OCI-LY7 (cell line): ENCODE results near the gene OPRM1. TPM values are rescaled to one million over a fixed set of nuclear protein-coding genes. Genes with fewer than 3 reads are reported as not detected.

Source experiments
- BruUV-seq: library from RNA; stranded (reverse); fragments of 400-500 nt; replicated peaks from 2 replicates; lab custom pipeline; 2021; lab: Mats Ljungman, UMichigan
- CTCF ChIA-PET: fragments of 300-600 bp; sonication (Branson Sonifier 250); formaldehyde crosslinking; loops from one replicate; lab custom pipeline; 2022; ENCODE audit warnings: antibody characterized with exemption; ENCODE audit not compliant: unreplicated experiment; lab: Charles Lee
- POLR2A ChIA-PET: fragments of 300-600 bp; sonication (Branson Sonifier 250); formaldehyde crosslinking; loops from one replicate; lab custom pipeline; 2022; ENCODE audit warnings: antibody characterized with exemption; lab: Charles Lee
- DNase-seq: peaks from one replicate; pipeline ENCODE4 v3.0.0-alpha.2; 2015; ENCODE audit warnings: low spot score
- H2AFZ ChIP-seq: fragments of 200-600 bp; sonication (generic), shearing (Covaris generic); 2 replicates; pipeline ENCODE4 v1.6.1; 2014; ENCODE audit warnings: mild to moderate bottlenecking, antibody characterized with exemption, low read length, moderate library complexity
- H3K27ac ChIP-seq: fragments of 200-600 bp; sonication (generic); 2 replicates; pipeline ENCODE4 v1.5.1; 2014; ENCODE audit warnings: mixed run types, low read depth, mild to moderate bottlenecking, moderate library complexity, low read length, inconsistent platforms; ENCODE audit not compliant: poor library complexity, severe bottlenecking
- H3K36me3 ChIP-seq: fragments of 200-600 bp; sonication (generic); 2 replicates; pipeline ENCODE4 v1.6.1; 2014; ENCODE audit warnings: mild to moderate bottlenecking, antibody characterized with exemption, low read length, moderate library complexity, mixed read lengths; ENCODE audit not compliant: insufficient read depth
- H3K4me1 ChIP-seq: fragments of 200-600 bp; sonication (generic); 2 replicates; pipeline ENCODE4 v1.5.1; 2014; ENCODE audit warnings: mild to moderate bottlenecking, low read length; ENCODE audit not compliant: insufficient read depth, poor library complexity, severe bottlenecking
- H3K4me2 ChIP-seq: fragments of 200-600 bp; sonication (generic); 2 replicates; pipeline ENCODE4 v1.6.1; 2014; ENCODE audit warnings: mild to moderate bottlenecking, low read length
- H3K4me3 ChIP-seq: fragments of 200-600 bp; sonication (generic); 2 replicates; pipeline ENCODE4 v1.5.1; 2014; ENCODE audit warnings: mild to moderate bottlenecking, low read depth, low read length; ENCODE audit not compliant: poor library complexity, severe bottlenecking
- H3K79me2 ChIP-seq: fragments of 200-600 bp; sonication (generic); 2 replicates; pipeline ENCODE4 v1.6.1; 2016; ENCODE audit warnings: low read depth, mild to moderate bottlenecking, low read length, moderate library complexity, mixed read lengths; ENCODE audit not compliant: insufficient read depth
- H3K9me2 ChIP-seq: fragments of 200-600 bp; sonication (generic); 2 replicates; pipeline ENCODE4 v1.6.1; 2016; ENCODE audit warnings: mild to moderate bottlenecking, low read length, mixed read lengths; ENCODE audit not compliant: insufficient read depth
- H3K9me3 ChIP-seq: fragments of 200-600 bp; sonication (generic); 2 replicates; pipeline ENCODE4 v1.6.1; 2014; ENCODE audit warnings: mild to moderate bottlenecking, mixed run types, low read length, mixed read lengths
- H4K20me1 ChIP-seq: fragments of 200-600 bp; sonication (generic); 2 replicates; pipeline ENCODE4 v1.6.1; 2014; ENCODE audit warnings: mild to moderate bottlenecking, antibody characterized with exemption, low read length, moderate library complexity, mixed read lengths; ENCODE audit not compliant: insufficient read depth
- EZH2phosphoT487 ChIP-seq: fragments of 200-600 bp; sonication (generic); IDR thresholded peaks from 2 replicates; pipeline ENCODE4 v1.6.1; 2018; ENCODE audit warnings: low read depth, borderline replicate concordance, mild to moderate bottlenecking, mixed run types, antibody characterized with exemption, low read length, moderate library complexity, mixed read lengths
- intact Hi-C: fragments of 100-400 bp; cut with micrococcal nuclease; formaldehyde crosslinking; loops from one replicate; pipeline ENCODE4 v1.10.0; 2022; ENCODE audit not compliant: unreplicated experiment
- total RNA-seq, 2 experiments: library from RNA; depleted of rRNA in 1 of 2; stranded (reverse); fragments of >200 nt in 1 of 2; shearing (Covaris generic) in 1 of 2; gene quantifications; 2 replicates each; pipeline ENCODE4 v1.2.3, GENCODE V29; 2014 to 2022
- TF ChIP-seq, protein P1 (sequence below): fragments of 200-600 bp; sonication (generic); conservative IDR thresholded peaks from 2 replicates; pipeline ENCODE4 v1.5.1; 2014; ENCODE audit warnings: mild to moderate bottlenecking, antibody characterized with exemption, low read length, moderate library complexity, mixed read lengths

The OPRM1 gene
- total RNA-seq, 2 experiments from 2014 or later = not detected

DNA sequence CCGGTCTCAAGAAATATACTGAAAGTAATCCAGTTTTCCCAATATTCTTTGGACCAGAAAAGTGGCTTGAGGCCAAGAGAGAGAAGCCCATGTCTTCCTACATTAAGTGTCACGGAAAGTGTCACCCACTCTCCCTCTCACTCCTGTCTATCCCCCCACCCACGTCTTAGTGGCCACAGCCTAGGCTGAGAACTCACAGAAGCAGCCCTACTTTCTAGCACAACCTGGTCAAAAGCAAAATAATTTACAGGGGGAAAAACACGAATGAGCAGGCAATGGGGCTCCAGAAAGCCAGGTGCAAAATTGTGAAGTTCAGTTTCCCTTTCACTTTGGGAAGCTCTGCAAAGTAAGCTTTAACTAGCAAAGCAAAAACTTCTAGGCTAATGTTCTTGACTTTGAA lies 118.0 kb downstream of the OPRM1 start:
- Histone ChIP-seq H2AFZ (peak overlapping the region; percentile 58; the same call in 1 of the 2 replicates), H3K79me2 (no peaks in the 10 kb centered on the region), H3K4me1 (no peaks in the 10 kb centered on the region), H3K9me2 (no peaks in the 10 kb centered on the region), H3K27ac (no peak overlapping the region), H4K20me1 (no peaks in the 10 kb centered on the region), H3K9me3 (no peaks in the 10 kb centered on the region), H3K4me2 (0 out of 2 replicates have a peak overlapping the region, but pooled peaks have one; percentile 20), H3K36me3 (no peaks in the 10 kb centered on the region), H3K4me3 (no peak overlapping the region)
- ChIA-PET POLR2A (interaction anchor here (0.6 kb wide), 1 partner anchor 1159 kb away, joined by 5 read pairs; no protein-coding TSS in a partner anchor), CTCF (interaction anchor here (0.6 kb wide), 1 partner anchor 91 kb away, joined by 4 read pairs; no protein-coding TSS in a partner anchor)
- no peak for DNase-seq
- TF ChIP-seq, protein P1, sequence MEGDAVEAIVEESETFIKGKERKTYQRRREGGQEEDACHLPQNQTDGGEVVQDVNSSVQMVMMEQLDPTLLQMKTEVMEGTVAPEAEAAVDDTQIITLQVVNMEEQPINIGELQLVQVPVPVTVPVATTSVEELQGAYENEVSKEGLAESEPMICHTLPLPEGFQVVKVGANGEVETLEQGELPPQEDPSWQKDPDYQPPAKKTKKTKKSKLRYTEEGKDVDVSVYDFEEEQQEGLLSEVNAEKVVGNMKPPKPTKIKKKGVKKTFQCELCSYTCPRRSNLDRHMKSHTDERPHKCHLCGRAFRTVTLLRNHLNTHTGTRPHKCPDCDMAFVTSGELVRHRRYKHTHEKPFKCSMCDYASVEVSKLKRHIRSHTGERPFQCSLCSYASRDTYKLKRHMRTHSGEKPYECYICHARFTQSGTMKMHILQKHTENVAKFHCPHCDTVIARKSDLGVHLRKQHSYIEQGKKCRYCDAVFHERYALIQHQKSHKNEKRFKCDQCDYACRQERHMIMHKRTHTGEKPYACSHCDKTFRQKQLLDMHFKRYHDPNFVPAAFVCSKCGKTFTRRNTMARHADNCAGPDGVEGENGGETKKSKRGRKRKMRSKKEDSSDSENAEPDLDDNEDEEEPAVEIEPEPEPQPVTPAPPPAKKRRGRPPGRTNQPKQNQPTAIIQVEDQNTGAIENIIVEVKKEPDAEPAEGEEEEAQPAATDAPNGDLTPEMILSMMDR = no peak
- TF ChIP-seq EZH2phosphoT487 = no peak
- intact Hi-C loops = loop anchor here (10.0 kb wide), 3 partner anchors 218 to 518 kb away; no protein-coding TSS in a partner anchor
- BruUV-seq = no TSS peak

DNA sequence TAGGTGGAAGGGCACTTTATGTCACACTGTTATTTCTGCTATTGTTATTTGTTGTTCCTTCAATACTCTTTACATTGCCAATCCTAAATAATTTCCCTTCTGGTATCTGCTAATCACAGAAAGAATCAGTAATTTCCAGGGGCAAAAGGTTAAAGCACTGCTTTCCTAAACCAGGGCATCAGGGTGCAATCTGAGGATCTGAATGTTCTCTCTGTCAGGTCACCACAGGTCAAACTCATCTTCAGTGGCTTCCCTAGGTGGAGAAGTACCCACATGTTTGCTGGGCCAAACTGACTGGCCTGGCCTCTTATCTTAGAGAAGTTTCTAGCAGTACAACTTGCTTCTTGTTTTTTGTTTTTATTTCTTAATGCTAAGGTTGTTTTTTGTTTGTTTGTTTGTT lies 118.7 kb downstream of the OPRM1 start:
- POLR2A ChIA-PET = interaction anchor here (0.6 kb wide), 1 partner anchor 1160 kb away, joined by 5 read pairs; no protein-coding TSS in a partner anchor
- no peak overlapping the region for H3K27ac ChIP-seq
- CTCF ChIA-PET = interaction anchor here (0.6 kb wide), 1 partner anchor 91 kb away, joined by 4 read pairs; no protein-coding TSS in a partner anchor

More for the DNA sequence above, 118.7 kb downstream of the OPRM1 start:
- Histone ChIP-seq H3K4me3 (no peak overlapping the region), H3K4me2 (no peak overlapping the region), H4K20me1 (no peaks in the 10 kb centered on the region), H3K9me3 (no peaks in the 10 kb centered on the region), H3K36me3 (no peaks in the 10 kb centered on the region), H3K4me1 (no peaks in the 10 kb centered on the region), H2AFZ (peak overlapping the region; percentile 58; the same call in 1 of the 2 replicates), H3K79me2 (no peaks in the 10 kb centered on the region), H3K9me2 (no peaks in the 10 kb centered on the region)
- intact Hi-C loops = loop anchor here (10.0 kb wide), 3 partner anchors 217 to 517 kb away; no protein-coding TSS in a partner anchor
- BruUV-seq = no TSS peak
- TF ChIP-seq EZH2phosphoT487 = no peak
- TF ChIP-seq, protein P1 = no peak
- no peak for DNase-seq
